Chondrocyte (in vitro differentiated cells): Measurements from ENCODE around the gene GMCL1. TPM values are rescaled to one million over a fixed set of nuclear protein-coding genes. Genes with fewer than 3 reads are reported as not detected.

Source experiments
- DNase-seq: peaks from one replicate; pipeline ENCODE4 v3.0.0; 2021; ENCODE audit warnings: mixed read lengths, low spot score
- H3K27ac Mint-ChIP-seq: one replicate; pipeline ENCODE4 v1.8.0; 2021; ENCODE audit warnings: mild to moderate bottlenecking, moderate library complexity, mixed read lengths; ENCODE audit not compliant: unreplicated experiment
- H3K27me3 Mint-ChIP-seq: 2 replicates; pipeline ENCODE4 v1.8.0; 2021; ENCODE audit warnings: low read depth, mixed read lengths
- H3K36me3 Mint-ChIP-seq: 2 replicates; pipeline ENCODE4 v1.8.0; 2021; ENCODE audit warnings: low read depth, mixed read lengths
- H3K4me1 Mint-ChIP-seq: 2 replicates; pipeline ENCODE4 v1.8.0; 2021; ENCODE audit warnings: low read depth, mild to moderate bottlenecking, mixed read lengths
- H3K4me3 Mint-ChIP-seq: one replicate; pipeline ENCODE4 v1.8.0; 2021; ENCODE audit warnings: mild to moderate bottlenecking, moderate library complexity, mixed read lengths; ENCODE audit not compliant: unreplicated experiment
- H3K9me3 Mint-ChIP-seq: 2 replicates; pipeline ENCODE4 v1.8.0; 2021; ENCODE audit warnings: low read depth, mixed read lengths
- total RNA-seq: library from RNA; stranded (reverse); gene quantifications from 3 replicates; pipeline ENCODE4 v1.2.1, GENCODE V29; 2021
- TF ChIP-seq, protein P1 (sequence below): fragments of 200-600 bp; sonication (generic); IDR thresholded peaks from 2 replicates; pipeline ENCODE4 v1.5.0; 2021; ENCODE audit warnings: antibody characterized with exemption, mild to moderate bottlenecking, moderate library complexity

Gene GMCL1
- total RNA-seq, 1 donor from 2014 or later = 13.6 TPM

DNA sequence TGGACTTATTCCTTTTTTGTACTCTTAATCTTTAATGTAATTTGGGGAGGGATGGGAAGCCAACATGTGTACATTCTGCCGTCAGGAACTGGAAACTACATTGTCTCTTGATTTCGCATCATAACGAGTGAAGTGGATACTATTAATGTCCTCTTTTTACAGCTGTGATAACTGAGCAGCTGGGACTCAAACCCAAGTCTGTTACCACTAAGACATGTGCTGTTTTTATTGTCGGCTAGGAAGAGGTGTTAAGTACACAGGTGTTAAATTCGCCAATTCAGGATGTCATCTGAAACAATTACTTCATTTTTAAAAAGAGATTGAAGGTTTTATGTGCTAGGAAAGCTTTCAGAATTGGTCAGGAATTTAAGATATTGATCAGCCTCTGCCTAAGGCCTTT is 6.9 kb downstream of the GMCL1 start:
- TF ChIP-seq, protein P1, sequence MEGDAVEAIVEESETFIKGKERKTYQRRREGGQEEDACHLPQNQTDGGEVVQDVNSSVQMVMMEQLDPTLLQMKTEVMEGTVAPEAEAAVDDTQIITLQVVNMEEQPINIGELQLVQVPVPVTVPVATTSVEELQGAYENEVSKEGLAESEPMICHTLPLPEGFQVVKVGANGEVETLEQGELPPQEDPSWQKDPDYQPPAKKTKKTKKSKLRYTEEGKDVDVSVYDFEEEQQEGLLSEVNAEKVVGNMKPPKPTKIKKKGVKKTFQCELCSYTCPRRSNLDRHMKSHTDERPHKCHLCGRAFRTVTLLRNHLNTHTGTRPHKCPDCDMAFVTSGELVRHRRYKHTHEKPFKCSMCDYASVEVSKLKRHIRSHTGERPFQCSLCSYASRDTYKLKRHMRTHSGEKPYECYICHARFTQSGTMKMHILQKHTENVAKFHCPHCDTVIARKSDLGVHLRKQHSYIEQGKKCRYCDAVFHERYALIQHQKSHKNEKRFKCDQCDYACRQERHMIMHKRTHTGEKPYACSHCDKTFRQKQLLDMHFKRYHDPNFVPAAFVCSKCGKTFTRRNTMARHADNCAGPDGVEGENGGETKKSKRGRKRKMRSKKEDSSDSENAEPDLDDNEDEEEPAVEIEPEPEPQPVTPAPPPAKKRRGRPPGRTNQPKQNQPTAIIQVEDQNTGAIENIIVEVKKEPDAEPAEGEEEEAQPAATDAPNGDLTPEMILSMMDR = no peak
- H3K4me1 Mint-ChIP-seq = peaks cover 12% of the 10 kb centered on the region
- H3K36me3 Mint-ChIP-seq = peaks cover 6% of the 10 kb centered on the region
- no peaks in the 10 kb centered on the region for H3K9me3 Mint-ChIP-seq
- H3K4me3 Mint-ChIP-seq = no peak overlapping the region
- no peaks in the 10 kb centered on the region for H3K27me3 Mint-ChIP-seq
- no peak overlapping the region for H3K27ac Mint-ChIP-seq
- DNase-seq = no peak

DNA sequence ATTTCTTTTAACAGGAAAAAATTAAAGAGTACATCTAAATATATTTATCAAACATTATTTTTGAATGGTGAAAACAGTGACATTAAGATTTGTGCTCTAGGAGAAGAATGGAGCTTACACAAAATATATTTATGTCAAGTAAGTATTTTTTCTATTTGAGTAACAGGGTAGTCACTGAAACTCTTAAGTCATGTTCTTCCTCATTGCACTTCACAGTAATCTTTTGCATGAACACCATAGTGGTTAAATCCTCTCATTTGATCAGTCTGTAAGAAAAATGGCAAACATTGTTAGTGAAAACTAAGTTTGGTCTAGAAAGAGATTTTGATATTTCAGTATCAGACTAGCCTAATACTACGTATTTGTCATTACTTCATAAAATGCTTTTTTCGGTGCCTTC is 8.1 kb downstream of the GMCL1 start:
- Mint-ChIP-seq H3K9me3 (no peaks in the 10 kb centered on the region), H3K36me3 (peaks cover 7% of the 10 kb centered on the region), H3K4me1 (peaks cover 3% of the 10 kb centered on the region), H3K27me3 (no peaks in the 10 kb centered on the region), H3K4me3 (no peak overlapping the region), H3K27ac (no peak overlapping the region)
- no peak for DNase-seq
- TF ChIP-seq, protein P1 = no peak

DNA sequence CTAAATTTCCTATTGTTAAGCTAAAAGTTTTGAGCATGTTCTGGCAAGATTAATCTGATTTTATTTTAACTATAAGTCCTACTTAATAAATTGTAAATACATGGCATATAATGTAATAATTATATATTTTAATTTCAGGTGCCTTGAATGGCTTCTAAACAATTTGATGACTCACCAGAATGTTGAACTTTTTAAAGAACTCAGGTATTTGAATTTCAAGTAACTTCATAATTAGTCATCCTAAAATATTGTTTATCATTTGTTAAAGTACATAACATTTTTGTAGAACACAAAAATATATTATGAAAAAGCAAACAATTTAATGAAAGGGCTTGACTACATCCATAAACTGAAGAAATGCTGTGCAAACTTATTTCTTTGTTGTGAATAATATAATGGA is 14.5 kb downstream of the GMCL1 start:
- TF ChIP-seq, protein P1 = no peak
- Mint-ChIP-seq H3K27ac (no peak overlapping the region), H3K36me3 (peaks cover 11% of the 10 kb centered on the region), H3K4me1 (no peaks in the 10 kb centered on the region), H3K4me3 (no peak overlapping the region), H3K27me3 (no peaks in the 10 kb centered on the region), H3K9me3 (no peaks in the 10 kb centered on the region)
- DNase-seq = no peak

DNA sequence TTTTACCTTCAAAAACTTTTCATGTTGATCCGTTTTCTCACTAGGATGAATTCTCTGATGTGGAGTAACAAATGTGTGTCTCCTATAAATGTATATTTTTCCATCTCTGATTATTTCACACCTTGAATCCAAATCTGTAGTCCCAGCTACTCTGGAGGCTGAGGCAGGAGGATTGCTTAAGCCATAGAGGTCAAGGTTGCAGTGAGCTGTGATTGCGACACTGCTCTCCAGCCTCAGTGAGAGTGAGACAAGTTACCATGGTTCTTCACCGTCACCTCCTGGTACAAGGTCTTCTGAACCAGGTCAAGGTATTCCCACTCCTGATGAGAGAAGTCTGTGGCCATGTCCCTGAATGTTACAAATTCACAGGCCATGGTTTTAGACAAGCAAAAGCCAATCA is 15.1 kb downstream of the GMCL1 start:
- Mint-ChIP-seq H3K9me3 (no peaks in the 10 kb centered on the region), H3K4me3 (no peak overlapping the region), H3K27ac (no peak overlapping the region), H3K27me3 (no peaks in the 10 kb centered on the region), H3K36me3 (peaks cover 9% of the 10 kb centered on the region), H3K4me1 (no peaks in the 10 kb centered on the region)
- DNase-seq = no peak
- TF ChIP-seq, protein P1 = no peak

DNA sequence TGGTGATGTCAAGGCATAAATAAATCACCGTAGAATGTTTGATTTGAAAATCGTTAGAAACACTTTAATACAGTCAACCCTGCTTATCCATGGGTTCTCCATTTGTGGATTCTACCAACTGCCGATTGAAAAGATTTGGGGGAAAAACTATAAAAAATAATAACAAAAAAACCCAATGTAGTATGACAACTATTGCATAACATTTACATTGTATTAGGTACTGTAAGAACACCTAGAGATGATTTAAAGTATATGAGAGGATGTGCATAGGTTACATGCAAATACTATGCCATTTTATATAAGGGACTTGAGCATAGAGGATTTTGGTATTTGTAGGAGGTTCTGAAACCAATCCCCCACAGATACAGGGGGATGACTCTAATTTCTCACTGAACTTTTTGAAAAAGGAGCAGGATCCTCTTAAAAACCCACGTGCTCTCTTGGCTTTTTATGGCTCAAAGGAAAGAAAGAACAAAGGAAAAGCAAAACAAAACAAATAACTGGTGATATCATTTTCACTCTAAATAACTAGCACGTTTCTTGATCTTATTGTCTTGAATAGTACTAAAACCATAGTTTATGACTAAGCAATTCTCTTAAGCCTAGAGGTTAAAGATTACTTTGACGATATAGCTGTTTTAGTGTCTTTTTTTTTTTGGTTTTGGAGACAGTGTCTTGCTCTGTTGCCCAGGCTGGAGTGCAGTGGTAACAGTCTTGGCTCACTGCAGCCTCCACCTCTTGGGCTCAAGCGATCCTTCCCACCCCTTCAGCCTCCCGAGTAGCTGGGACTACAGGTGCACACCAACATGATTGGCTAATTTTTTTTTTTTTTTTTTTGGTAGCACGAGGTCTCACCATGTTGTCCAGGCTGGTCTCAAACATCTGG is 17.0 kb downstream of the GMCL1 start:
- Mint-ChIP-seq H3K4me3 (no peak overlapping the region), H3K9me3 (no peaks in the 10 kb centered on the region), H3K27me3 (no peaks in the 10 kb centered on the region), H3K27ac (no peak overlapping the region), H3K4me1 (no peaks in the 10 kb centered on the region), H3K36me3 (peaks cover 8% of the 10 kb centered on the region)
- TF ChIP-seq, protein P1 = no peak
- DNase-seq = no peak
